ENCODE results near the gene CFAP99. TPM values are rescaled to one million over a fixed set of nuclear protein-coding genes. Genes with fewer than 3 reads are reported as not detected.

Gene CFAP99
- total RNA-seq, 1 donor from 2014 or later: not detected

DNA sequence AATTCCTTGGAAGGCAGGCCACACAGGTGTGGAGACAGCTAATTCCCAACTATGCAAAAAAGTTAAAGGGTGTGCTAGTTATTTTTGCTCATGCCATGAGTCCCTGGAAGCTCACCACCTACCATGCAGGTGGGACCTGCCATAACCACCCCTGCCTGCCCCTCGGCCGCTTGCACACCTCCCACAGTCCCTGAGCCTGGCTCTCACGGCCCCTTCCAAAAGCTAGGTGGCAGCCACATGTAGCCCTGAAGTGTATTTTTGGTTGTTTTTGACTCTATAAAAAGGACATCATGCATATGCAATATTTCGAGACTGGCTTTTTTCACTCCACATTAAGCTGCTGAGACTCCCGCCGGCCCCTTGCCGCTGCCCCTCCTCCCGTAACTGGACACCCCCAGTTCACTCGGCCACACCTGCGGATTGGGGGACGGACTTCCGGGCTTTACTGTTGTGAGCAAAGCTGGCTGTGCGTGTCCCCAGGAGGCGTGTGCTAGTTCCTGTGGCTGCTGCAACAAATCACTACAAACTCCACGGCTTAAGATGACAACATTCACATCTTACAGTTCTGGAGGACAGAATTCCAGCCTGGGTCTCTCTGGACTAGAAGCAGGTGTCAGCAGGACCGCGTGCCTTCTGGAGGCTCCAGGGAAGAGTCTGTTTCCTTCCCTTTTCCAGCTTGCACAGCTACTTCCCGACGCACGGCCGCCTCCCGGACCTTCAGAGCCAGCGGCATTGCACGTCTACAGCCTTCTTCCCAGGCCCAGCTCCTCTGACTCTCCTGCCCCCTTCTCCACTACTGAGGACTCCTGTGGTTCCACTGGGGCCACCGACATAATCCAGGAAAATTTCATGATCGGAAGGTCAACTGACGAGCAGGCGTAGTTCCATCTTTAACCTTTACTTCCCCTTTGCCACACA is 25.1 kb upstream of the CFAP99 start:
- peak overlapping the region; percentile 22 for H3K4me3 Mint-ChIP-seq (ENCODE audit: unreplicated experiment)
- DNase-seq (ENCODE audit: low spot score): no peak
- H3K27ac Mint-ChIP-seq (ENCODE audit: unreplicated experiment): no peak overlapping the region
- no peaks in the 10 kb centered on the region for H3K9me3 Mint-ChIP-seq (ENCODE audit: low read depth)
- TF ChIP-seq, protein P1, sequence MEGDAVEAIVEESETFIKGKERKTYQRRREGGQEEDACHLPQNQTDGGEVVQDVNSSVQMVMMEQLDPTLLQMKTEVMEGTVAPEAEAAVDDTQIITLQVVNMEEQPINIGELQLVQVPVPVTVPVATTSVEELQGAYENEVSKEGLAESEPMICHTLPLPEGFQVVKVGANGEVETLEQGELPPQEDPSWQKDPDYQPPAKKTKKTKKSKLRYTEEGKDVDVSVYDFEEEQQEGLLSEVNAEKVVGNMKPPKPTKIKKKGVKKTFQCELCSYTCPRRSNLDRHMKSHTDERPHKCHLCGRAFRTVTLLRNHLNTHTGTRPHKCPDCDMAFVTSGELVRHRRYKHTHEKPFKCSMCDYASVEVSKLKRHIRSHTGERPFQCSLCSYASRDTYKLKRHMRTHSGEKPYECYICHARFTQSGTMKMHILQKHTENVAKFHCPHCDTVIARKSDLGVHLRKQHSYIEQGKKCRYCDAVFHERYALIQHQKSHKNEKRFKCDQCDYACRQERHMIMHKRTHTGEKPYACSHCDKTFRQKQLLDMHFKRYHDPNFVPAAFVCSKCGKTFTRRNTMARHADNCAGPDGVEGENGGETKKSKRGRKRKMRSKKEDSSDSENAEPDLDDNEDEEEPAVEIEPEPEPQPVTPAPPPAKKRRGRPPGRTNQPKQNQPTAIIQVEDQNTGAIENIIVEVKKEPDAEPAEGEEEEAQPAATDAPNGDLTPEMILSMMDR (IDR thresholded peaks at IDR 0.05): no peak
- H3K4me1 Mint-ChIP-seq (ENCODE audit: low read depth): peaks cover 40% of the 10 kb centered on the region
- H3K27me3 Mint-ChIP-seq (ENCODE audit: low read depth): peaks cover 32% of the 10 kb centered on the region
- no peaks in the 10 kb centered on the region for H3K36me3 Mint-ChIP-seq (ENCODE audit: low read depth)

DNA sequence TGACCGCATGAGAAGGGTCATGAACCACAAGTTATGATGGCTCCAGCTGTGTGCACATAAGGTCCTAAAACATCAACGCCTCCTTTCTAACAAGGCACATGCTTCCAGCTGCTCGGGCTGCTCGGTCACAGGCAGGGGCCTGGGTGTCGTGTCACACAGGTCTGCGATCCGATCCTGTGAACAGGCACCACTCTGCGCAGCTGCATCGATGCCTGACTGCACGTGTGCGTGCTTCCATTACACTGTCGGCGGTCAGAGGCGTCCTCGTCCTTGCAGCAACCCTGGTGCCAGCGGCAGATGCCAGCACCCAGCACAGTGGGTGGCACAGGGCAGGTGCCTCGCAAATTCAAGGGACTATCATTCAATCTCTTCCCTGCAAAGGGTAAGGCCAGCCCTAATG is 24.2 kb upstream of the CFAP99 start:
- TF ChIP-seq, protein P1 (IDR thresholded peaks at IDR 0.05): no peak
- H3K27ac Mint-ChIP-seq (ENCODE audit: unreplicated experiment): no peak overlapping the region
- H3K36me3 Mint-ChIP-seq (ENCODE audit: low read depth): no peaks in the 10 kb centered on the region
- no peak for DNase-seq (ENCODE audit: low spot score)
- H3K4me3 Mint-ChIP-seq (ENCODE audit: unreplicated experiment): no peak overlapping the region
- no peaks in the 10 kb centered on the region for H3K9me3 Mint-ChIP-seq (ENCODE audit: low read depth)
- peaks cover 40% of the 10 kb centered on the region for H3K4me1 Mint-ChIP-seq (ENCODE audit: low read depth)
- H3K27me3 Mint-ChIP-seq (ENCODE audit: low read depth): peaks cover 34% of the 10 kb centered on the region

DNA sequence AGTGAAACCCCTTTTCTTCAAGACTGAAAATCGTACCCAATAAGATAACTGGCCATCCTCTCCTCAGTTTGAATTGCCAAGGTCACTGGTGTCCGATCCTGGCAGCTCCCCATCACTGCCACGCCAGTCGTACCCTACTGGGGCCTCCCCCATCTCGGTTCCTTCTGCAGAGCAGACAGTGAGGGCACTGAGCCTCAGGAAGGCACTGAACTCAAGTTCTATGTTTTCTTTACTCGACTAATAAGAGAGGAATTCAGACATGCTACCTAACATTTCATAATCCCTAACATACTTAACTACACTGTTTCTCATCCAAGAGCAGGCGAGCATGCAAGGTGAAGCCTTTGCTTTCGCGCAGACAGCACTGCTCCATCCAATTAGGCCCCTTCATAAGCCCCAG is 23.7 kb upstream of the CFAP99 start:
- H3K27me3 Mint-ChIP-seq (ENCODE audit: low read depth): peaks cover 34% of the 10 kb centered on the region

GRCh38 chr4:2395584-2395983 is 23.2 kb upstream of the CFAP99 start:
- Mint-ChIP-seq H3K9me3 (ENCODE audit: low read depth) (no peaks in the 10 kb centered on the region), H3K36me3 (ENCODE audit: low read depth) (no peaks in the 10 kb centered on the region), H3K27ac (ENCODE audit: unreplicated experiment) (no peak overlapping the region), H3K4me3 (ENCODE audit: unreplicated experiment) (no peak overlapping the region), H3K27me3 (ENCODE audit: low read depth) (peaks cover 37% of the 10 kb centered on the region), H3K4me1 (ENCODE audit: low read depth) (peaks cover 30% of the 10 kb centered on the region)
- no peak for DNase-seq (ENCODE audit: low spot score)
- TF ChIP-seq, protein P1 (IDR thresholded peaks at IDR 0.05): no peak

More for the DNA sequence above, 23.7 kb upstream of the CFAP99 start:
- H3K4me3 Mint-ChIP-seq (ENCODE audit: unreplicated experiment): no peak overlapping the region
- no peak for DNase-seq (ENCODE audit: low spot score)
- H3K27ac Mint-ChIP-seq (ENCODE audit: unreplicated experiment): peak overlapping the region; percentile 8
- peaks cover 36% of the 10 kb centered on the region for H3K4me1 Mint-ChIP-seq (ENCODE audit: low read depth)
- no peaks in the 10 kb centered on the region for H3K9me3 Mint-ChIP-seq (ENCODE audit: low read depth)
- no peaks in the 10 kb centered on the region for H3K36me3 Mint-ChIP-seq (ENCODE audit: low read depth)
- TF ChIP-seq, protein P1 (IDR thresholded peaks at IDR 0.05): no peak

DNA sequence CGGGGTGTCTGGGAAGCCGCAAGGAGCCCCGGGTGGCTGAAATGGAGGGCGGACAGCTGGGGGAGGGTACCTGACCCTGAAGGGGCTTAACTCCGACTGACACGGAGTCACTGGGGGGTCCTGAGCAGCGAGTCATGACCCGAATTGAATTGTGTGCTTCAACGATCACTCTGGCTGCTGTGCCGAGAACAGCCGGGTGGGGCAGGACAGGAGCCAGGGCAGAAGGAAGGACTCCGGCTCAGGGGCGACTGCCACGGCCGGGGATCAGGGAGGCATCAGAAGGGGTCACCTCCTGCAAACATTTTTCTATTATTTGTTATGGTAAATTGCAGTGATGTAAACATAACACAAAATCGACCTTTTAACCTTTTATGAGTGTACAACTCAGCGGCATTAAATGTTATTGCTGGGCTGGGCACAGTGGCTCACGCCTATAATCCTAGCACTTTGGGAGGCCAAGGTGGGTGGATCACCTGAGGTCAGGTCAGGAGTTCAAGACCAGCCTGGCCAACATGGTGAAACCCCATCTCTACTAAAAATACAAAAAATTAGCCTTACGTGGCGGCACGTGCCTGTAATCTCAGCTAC is 21.9 kb upstream of the CFAP99 start:
- Mint-ChIP-seq H3K9me3 (ENCODE audit: low read depth) (no peaks in the 10 kb centered on the region), H3K27me3 (ENCODE audit: low read depth) (peaks cover 32% of the 10 kb centered on the region), H3K4me1 (ENCODE audit: low read depth) (peaks cover 26% of the 10 kb centered on the region), H3K4me3 (ENCODE audit: unreplicated experiment) (no peak overlapping the region), H3K36me3 (ENCODE audit: low read depth) (no peaks in the 10 kb centered on the region), H3K27ac (ENCODE audit: unreplicated experiment) (no peak overlapping the region)
- no peak for DNase-seq (ENCODE audit: low spot score)
- TF ChIP-seq, protein P1 (IDR thresholded peaks at IDR 0.05): no peak
